ENCODE data around the gene TFAP2D.

Gene TFAP2D

DNA sequence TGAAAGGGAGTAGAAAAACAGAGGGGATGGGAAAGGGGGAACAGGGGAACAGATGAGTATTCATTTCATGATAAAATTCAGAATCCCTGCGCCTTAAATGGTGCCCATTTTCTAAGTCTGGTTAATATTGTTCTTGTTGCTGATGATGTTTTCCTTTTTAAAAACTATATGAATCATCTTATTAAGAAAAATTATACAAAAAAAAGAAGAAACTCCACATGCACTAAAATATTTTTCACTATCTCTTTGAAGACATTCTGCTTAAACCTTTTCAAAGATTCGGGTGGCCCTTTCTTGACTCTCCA lies 104.3 kb downstream of the TFAP2D start:
- Histone ChIP-seq H3K4me3 (ENCODE audit: low read length in 2 of 2) (no peak overlapping the region), H3K27me3 (ENCODE audit: control insufficient read depth in 2 of 2, insufficient read depth in 2 of 2, low read length in 2 of 2) (peaks cover 43 to 45% of the 10 kb centered on the region in 2 donors), H3K9ac (ENCODE audit: low read depth in 1 of 2, low read length in 2 of 2) (no peak overlapping the region), H3K4me1 (ENCODE audit: control insufficient read depth in 2 of 2, insufficient read depth in 2 of 2, low read length in 2 of 2) (peaks cover 0 to 2% of the 10 kb centered on the region in 2 donors), H3K27ac (ENCODE audit: low read depth in 2 of 2, low read length in 2 of 2) (no peak overlapping the region), H3K36me3 (ENCODE audit: control insufficient read depth in 2 of 2, insufficient read depth in 2 of 2, low read length in 2 of 2) (no peaks in the 10 kb centered on the region), H3K9me3 (ENCODE audit: control insufficient read depth in 2 of 2, low read length in 2 of 2) (no peaks in the 10 kb centered on the region)

DNA sequence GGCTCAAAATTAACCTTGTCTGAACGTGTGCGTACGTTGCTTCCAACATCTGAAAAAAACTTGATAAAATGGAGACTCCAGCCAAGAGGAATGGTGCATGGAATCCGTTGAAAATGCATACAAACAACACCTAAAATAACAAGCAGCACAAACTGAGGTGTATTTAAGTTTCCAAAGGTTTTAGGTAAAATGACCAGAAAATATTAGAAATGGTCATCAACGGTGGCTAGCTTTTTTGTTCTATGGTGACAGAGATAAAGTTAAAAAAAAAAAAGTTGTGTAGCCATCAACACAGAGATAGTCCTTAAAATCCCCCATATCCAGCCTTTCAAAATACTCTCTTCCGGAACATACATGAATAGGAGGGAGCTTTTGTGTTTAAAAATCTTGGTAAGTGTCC lies 104.7 kb downstream of the TFAP2D start:
- Histone ChIP-seq H3K9me3 (ENCODE audit: control insufficient read depth in 2 of 2, low read length in 2 of 2) (no peaks in the 10 kb centered on the region), H3K36me3 (ENCODE audit: control insufficient read depth in 2 of 2, insufficient read depth in 2 of 2, low read length in 2 of 2) (no peaks in the 10 kb centered on the region), H3K27ac (ENCODE audit: low read depth in 2 of 2, low read length in 2 of 2) (no peak overlapping the region), H3K4me1 (ENCODE audit: control insufficient read depth in 2 of 2, insufficient read depth in 2 of 2, low read length in 2 of 2) (peaks cover 0 to 2% of the 10 kb centered on the region in 2 donors), H3K4me3 (ENCODE audit: low read length in 2 of 2) (no peak overlapping the region), H3K27me3 (ENCODE audit: control insufficient read depth in 2 of 2, insufficient read depth in 2 of 2, low read length in 2 of 2) (peaks cover 48 to 50% of the 10 kb centered on the region in 2 donors), H3K9ac (ENCODE audit: low read depth in 1 of 2, low read length in 2 of 2) (no peak overlapping the region)

DNA sequence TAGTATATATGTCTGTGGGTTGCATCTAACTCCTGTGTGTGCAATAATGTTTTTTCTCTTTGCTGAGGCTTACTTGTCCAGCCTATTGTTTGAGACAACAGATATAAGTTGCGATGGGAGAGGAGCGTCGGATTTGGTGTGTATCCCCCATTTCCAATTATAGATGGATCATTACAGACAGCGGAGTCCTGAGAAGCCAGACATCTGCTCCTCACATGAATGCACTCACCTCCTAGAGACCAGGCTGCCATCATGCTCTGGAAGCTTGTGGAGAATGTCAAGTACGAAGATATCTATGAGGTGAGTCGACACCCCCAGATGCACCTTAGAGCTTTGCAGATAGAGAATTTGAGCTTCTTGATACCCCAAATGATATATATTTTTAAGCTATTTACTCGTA lies 105.3 kb downstream of the TFAP2D start, which contains the start of gene TFAP2B:
Gene TFAP2B (plus strand): TSS at position 199 of the 400 bp plus-strand sequence. CDS start 21 bp downstream, at position 220.
- H3K4me1 ChIP-seq (ENCODE audit: control insufficient read depth in 2 of 2, insufficient read depth in 2 of 2, low read length in 2 of 2) = peaks cover 0 to 2% of the 10 kb centered on the region in 2 donors
- H3K4me3 ChIP-seq (ENCODE audit: low read length in 2 of 2) = peak within 1 kb of the TSS in 1 of 2 donors; percentile 2
- no peak within 1 kb of the TSS for H3K27ac ChIP-seq (ENCODE audit: low read depth in 2 of 2, low read length in 2 of 2)
- H3K9ac ChIP-seq (ENCODE audit: low read depth in 1 of 2, low read length in 2 of 2) = no peak within 1 kb of the TSS
- no peaks in the 10 kb centered on the region for H3K36me3 ChIP-seq (ENCODE audit: control insufficient read depth in 2 of 2, insufficient read depth in 2 of 2, low read length in 2 of 2)
- no peaks in the 10 kb centered on the region for H3K9me3 ChIP-seq (ENCODE audit: control insufficient read depth in 2 of 2, low read length in 2 of 2)
- H3K27me3 ChIP-seq (ENCODE audit: control insufficient read depth in 2 of 2, insufficient read depth in 2 of 2, low read length in 2 of 2) = peaks cover 53 to 56% of the 10 kb centered on the region in 2 donors

DNA sequence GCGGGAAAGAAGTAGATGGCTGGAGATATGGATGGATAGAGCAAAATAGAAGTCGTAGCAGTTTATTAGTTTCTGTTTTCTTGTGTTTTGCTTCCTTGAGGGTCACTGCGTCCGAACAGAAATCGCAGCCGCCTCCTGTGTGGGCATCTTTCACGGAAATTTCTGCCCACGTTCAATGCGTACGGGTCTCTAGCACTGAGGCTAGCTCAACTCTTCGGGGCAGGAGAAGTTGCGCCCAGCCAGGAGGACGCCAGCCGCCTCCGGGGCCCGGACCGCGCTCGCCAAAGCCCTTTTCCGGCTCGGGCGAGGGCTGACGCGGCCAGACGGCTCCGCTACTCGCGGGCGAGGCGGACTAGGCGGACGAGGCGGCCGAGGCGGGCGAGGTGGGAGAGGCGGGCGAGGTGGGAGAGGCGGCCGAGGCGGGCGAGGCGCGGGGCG lies 106.2 kb downstream of the TFAP2D start:
- no peak overlapping the region for H3K9ac ChIP-seq (ENCODE audit: low read depth in 1 of 2, low read length in 2 of 2)
- peak overlapping the region in 1 of 2 donors; percentile 2 for H3K4me3 ChIP-seq (ENCODE audit: low read length in 2 of 2)
- no peaks in the 10 kb centered on the region for H3K36me3 ChIP-seq (ENCODE audit: control insufficient read depth in 2 of 2, insufficient read depth in 2 of 2, low read length in 2 of 2)
- no peak overlapping the region for H3K27ac ChIP-seq (ENCODE audit: low read depth in 2 of 2, low read length in 2 of 2)
- H3K4me1 ChIP-seq (ENCODE audit: control insufficient read depth in 2 of 2, insufficient read depth in 2 of 2, low read length in 2 of 2) = peaks cover 0 to 2% of the 10 kb centered on the region in 2 donors
- no peaks in the 10 kb centered on the region for H3K9me3 ChIP-seq (ENCODE audit: control insufficient read depth in 2 of 2, low read length in 2 of 2)
- H3K27me3 ChIP-seq (ENCODE audit: control insufficient read depth in 2 of 2, insufficient read depth in 2 of 2, low read length in 2 of 2) = peaks cover 60 to 64% of the 10 kb centered on the region in 2 donors

DNA sequence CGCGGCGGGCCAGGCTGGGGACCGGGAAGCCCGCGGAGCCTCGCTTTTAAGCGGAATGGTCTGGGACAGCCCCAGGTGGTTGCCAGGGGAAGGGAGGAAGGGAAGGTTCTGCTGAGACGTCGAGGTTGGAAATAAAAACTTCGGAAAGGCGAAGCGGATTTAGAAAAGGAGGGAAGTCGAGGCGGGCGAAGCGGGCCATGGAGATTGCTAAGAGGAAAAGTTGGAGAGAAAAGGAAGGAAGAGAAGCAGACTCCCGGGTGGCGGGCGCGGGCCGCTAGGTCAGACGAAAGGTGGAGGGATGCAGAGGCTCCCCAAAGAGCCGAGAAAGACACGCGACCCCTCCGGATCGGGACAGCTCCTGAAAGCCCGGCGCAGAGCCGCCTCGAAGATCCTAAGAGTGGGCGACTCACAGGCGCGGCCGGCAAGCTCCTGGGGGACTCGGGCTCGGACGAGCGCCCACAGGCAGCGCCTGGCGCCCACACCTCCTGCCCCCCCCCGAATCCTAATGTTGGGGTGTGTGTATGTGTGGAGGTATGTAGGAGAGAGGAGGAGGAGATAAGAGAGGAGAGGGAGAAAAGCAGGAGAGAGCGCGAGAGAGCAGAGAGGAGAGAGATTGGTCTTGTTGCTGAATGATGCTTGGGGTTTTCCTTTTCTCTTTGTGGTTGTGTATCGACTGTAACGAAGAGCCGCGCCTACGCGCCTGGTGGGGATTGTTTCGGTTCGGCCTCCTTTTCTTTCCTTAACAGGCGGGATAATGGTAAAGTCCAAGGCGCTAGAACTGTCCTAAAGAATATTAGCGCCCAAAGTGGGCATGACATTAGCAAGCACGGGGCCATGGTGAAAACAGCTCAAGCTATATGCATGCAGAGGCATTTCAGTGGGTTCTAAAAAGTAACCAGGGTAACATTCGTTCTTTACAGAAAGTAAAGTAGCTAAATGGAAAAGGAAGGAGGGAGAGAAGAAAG lies 106.9 kb downstream of the TFAP2D start:
- Histone ChIP-seq H3K4me3 (ENCODE audit: low read length in 2 of 2) (no peak overlapping the region), H3K27ac (ENCODE audit: low read depth in 2 of 2, low read length in 2 of 2) (no peak overlapping the region), H3K27me3 (ENCODE audit: control insufficient read depth in 2 of 2, insufficient read depth in 2 of 2, low read length in 2 of 2) (peaks cover 62 to 69% of the 10 kb centered on the region in 2 donors)

DNA sequence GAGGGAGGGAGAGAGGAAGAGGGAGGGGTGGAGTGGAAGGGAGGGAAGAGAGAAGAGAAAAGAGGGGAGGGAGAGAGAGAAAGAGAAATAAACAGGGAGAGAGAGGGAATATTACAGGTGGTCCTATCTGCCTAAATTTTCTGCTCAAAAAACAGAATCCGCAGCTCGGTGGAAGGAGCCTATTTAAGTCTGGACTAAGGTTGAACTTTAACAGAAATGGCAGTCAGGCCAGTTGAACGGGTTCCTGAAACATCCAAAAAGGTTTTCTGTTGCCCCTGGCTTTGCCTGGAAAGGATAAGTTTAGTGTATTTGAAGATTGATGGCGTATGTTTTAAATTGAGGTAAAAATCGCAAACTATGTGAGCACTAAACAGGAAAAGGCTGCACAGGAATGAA lies 107.5 kb downstream of the TFAP2D start:
- peaks cover 0 to 2% of the 10 kb centered on the region in 2 donors for H3K4me1 ChIP-seq (ENCODE audit: control insufficient read depth in 2 of 2, insufficient read depth in 2 of 2, low read length in 2 of 2)
- peaks cover 62 to 76% of the 10 kb centered on the region in 2 donors for H3K27me3 ChIP-seq (ENCODE audit: control insufficient read depth in 2 of 2, insufficient read depth in 2 of 2, low read length in 2 of 2)
- H3K9me3 ChIP-seq (ENCODE audit: control insufficient read depth in 2 of 2, low read length in 2 of 2) = no peaks in the 10 kb centered on the region
- no peak overlapping the region for H3K9ac ChIP-seq (ENCODE audit: low read depth in 1 of 2, low read length in 2 of 2)
- H3K36me3 ChIP-seq (ENCODE audit: control insufficient read depth in 2 of 2, insufficient read depth in 2 of 2, low read length in 2 of 2) = no peaks in the 10 kb centered on the region
- H3K27ac ChIP-seq (ENCODE audit: low read depth in 2 of 2, low read length in 2 of 2) = no peak overlapping the region
- no peak overlapping the region for H3K4me3 ChIP-seq (ENCODE audit: low read length in 2 of 2)

More for the DNA sequence above, 106.9 kb downstream of the TFAP2D start:
- no peaks in the 10 kb centered on the region for H3K36me3 ChIP-seq (ENCODE audit: control insufficient read depth in 2 of 2, insufficient read depth in 2 of 2, low read length in 2 of 2)
- H3K9me3 ChIP-seq (ENCODE audit: control insufficient read depth in 2 of 2, low read length in 2 of 2) = no peaks in the 10 kb centered on the region
- no peak overlapping the region for H3K9ac ChIP-seq (ENCODE audit: low read depth in 1 of 2, low read length in 2 of 2)
- peaks cover 0 to 2% of the 10 kb centered on the region in 2 donors for H3K4me1 ChIP-seq (ENCODE audit: control insufficient read depth in 2 of 2, insufficient read depth in 2 of 2, low read length in 2 of 2)

DNA sequence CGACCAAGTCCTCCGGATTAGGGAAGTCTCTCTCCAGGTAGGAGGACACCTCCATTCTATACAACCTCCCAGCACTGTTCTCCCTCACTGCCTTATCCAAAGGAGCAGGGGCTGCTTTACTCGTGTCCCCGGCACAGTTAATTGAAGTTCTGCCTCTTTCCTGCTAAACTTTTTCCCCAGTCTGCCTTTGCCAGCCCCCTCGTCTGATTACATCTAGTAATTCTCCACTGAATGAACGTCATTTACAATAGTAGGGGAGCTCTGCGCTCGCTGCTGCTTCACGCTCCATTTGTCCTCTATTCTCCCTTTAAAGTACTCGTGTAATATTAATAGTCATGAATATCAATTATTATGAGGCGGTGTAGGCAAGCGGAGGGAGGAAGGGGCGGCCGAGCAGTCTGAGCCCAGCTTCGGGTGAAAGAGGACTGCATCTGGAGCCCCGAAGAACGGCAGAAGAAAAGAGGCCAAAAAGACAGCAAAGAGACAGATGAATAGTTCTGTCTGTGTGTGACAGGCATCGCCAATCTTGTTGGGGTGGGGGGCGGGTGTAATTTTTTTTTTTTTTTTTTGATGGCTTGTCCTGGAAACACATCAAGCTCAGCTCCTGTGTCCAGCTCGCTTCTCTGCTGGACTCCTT lies 108.2 kb downstream of the TFAP2D start:
- Histone ChIP-seq H3K36me3 (ENCODE audit: control insufficient read depth in 2 of 2, insufficient read depth in 2 of 2, low read length in 2 of 2) (no peaks in the 10 kb centered on the region), H3K27ac (ENCODE audit: low read depth in 2 of 2, low read length in 2 of 2) (no peak overlapping the region), H3K9ac (ENCODE audit: low read depth in 1 of 2, low read length in 2 of 2) (no peak overlapping the region), H3K4me3 (ENCODE audit: low read length in 2 of 2) (no peak overlapping the region), H3K27me3 (ENCODE audit: control insufficient read depth in 2 of 2, insufficient read depth in 2 of 2, low read length in 2 of 2) (peaks cover 69 to 83% of the 10 kb centered on the region in 2 donors), H3K4me1 (ENCODE audit: control insufficient read depth in 2 of 2, insufficient read depth in 2 of 2, low read length in 2 of 2) (peaks cover 0 to 2% of the 10 kb centered on the region in 2 donors), H3K9me3 (ENCODE audit: control insufficient read depth in 2 of 2, low read length in 2 of 2) (no peaks in the 10 kb centered on the region)

DNA sequence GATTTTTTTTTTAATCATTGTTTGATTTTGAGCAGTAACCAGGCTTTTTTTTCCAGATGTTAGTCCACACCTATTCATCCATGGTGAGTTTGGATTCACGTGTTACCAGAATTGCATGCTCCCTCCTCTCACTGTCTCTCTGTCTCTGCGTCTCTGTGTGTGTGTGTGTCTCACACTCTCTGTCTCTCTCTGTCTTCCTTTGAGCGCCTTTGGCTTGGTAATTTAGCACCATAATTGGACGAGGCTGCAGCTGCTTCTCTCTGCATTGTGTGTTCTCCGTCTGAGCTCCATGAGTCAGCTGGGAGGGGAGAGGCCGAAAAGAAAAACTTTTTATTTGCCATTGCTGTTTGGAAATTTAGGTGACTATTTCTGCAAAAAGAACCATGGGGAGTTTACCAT lies 108.8 kb downstream of the TFAP2D start:
- Histone ChIP-seq H3K9ac (ENCODE audit: low read depth in 1 of 2, low read length in 2 of 2) (no peak overlapping the region), H3K36me3 (ENCODE audit: control insufficient read depth in 2 of 2, insufficient read depth in 2 of 2, low read length in 2 of 2) (no peaks in the 10 kb centered on the region), H3K9me3 (ENCODE audit: control insufficient read depth in 2 of 2, low read length in 2 of 2) (no peaks in the 10 kb centered on the region), H3K4me1 (ENCODE audit: control insufficient read depth in 2 of 2, insufficient read depth in 2 of 2, low read length in 2 of 2) (peaks cover 0 to 2% of the 10 kb centered on the region in 2 donors), H3K4me3 (ENCODE audit: low read length in 2 of 2) (no peak overlapping the region), H3K27me3 (ENCODE audit: control insufficient read depth in 2 of 2, insufficient read depth in 2 of 2, low read length in 2 of 2) (peaks cover 71 to 85% of the 10 kb centered on the region in 2 donors), H3K27ac (ENCODE audit: low read depth in 2 of 2, low read length in 2 of 2) (no peak overlapping the region)
